ENCODE results near the gene IL15RA.

Gene IL15RA

DNA sequence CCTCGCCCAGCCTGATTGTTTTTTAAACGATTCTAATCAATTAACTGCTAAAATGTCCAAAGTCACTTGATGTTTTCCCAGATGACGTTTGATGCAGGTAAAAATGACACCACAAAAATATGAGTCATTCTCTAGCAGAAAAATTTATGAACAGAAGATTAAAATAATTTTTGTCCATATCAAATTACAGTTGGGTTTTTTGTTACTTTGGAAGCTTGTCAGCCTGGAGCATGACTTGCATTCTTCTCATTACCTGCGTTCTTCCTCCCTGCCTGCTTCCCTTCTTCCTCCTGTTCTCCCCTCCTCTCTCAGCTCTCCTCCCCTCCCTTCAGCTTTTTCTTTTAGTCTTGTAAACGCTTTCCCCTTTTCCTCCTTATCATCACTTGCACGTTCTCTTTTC is 18.7 kb downstream of the IL15RA start:
- Histone ChIP-seq H3K36me3 (ENCODE audit: control insufficient read depth, insufficient read depth, low read length) (peaks cover 21% of the 10 kb centered on the region), H3K4me3 (replicated peaks; ENCODE audit: low read depth, low read length) (no peak overlapping the region), H3K27me3 (replicated peaks; ENCODE audit: control insufficient read depth, insufficient read depth, low read length) (no peaks in the 10 kb centered on the region)
- no peak for TF ChIP-seq CTCF (IDR thresholded peaks at IDR 0.05; ENCODE audit: insufficient read depth, low read length, poor library complexity, severe bottlenecking)
- DNase-seq (ENCODE audit: extremely low read depth, insufficient read length) = no peak

DNA sequence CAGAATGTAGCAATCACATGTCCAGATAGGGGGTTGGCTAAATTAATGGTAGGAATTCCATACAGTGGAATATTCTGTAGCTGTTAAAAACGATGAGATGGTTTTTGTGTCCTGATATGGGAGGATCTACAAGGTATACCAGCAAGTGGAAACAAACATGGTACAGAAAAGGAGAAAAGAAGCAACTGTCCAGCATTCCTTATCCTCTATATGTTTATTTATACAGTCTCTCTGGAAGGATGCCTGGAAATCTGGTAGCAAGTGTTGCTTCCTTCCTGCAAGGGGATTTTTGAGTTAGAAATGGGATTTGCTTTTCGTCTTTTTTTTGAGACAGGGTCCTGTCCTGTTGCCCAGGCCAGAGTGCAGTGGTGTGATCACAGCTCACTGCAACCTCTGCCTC is 19.3 kb downstream of the IL15RA start:
- peaks cover 24% of the 10 kb centered on the region for H3K36me3 ChIP-seq (ENCODE audit: control insufficient read depth, insufficient read depth, low read length)
- no peak for TF ChIP-seq CTCF (IDR thresholded peaks at IDR 0.05; ENCODE audit: insufficient read depth, low read length, poor library complexity, severe bottlenecking)
- no peaks in the 10 kb centered on the region for H3K27me3 ChIP-seq (replicated peaks; ENCODE audit: control insufficient read depth, insufficient read depth, low read length)
- DNase-seq (ENCODE audit: extremely low read depth, insufficient read length) = no peak
- H3K4me3 ChIP-seq (replicated peaks; ENCODE audit: low read depth, low read length) = no peak overlapping the region

GRCh38 chr10:5956146-5956936 is 21.0 kb downstream of the IL15RA start:
- H3K36me3 ChIP-seq (ENCODE audit: control insufficient read depth, insufficient read depth, low read length) = peaks cover 15% of the 10 kb centered on the region
- H3K4me3 ChIP-seq (replicated peaks; ENCODE audit: low read depth, low read length) = no peak overlapping the region
- TF ChIP-seq CTCF (IDR thresholded peaks at IDR 0.05; ENCODE audit: insufficient read depth, low read length, poor library complexity, severe bottlenecking) = no peak
- H3K27me3 ChIP-seq (replicated peaks; ENCODE audit: control insufficient read depth, insufficient read depth, low read length) = no peaks in the 10 kb centered on the region
- DNase-seq (ENCODE audit: extremely low read depth, insufficient read length) = no peak

GRCh38 chr10:5953676-5954075 is 23.7 kb downstream of the IL15RA start:
- Histone ChIP-seq H3K4me3 (replicated peaks; ENCODE audit: low read depth, low read length) (no peak overlapping the region), H3K27me3 (replicated peaks; ENCODE audit: control insufficient read depth, insufficient read depth, low read length) (no peaks in the 10 kb centered on the region), H3K36me3 (ENCODE audit: control insufficient read depth, insufficient read depth, low read length) (peaks cover 7% of the 10 kb centered on the region)
- no peak for DNase-seq (ENCODE audit: extremely low read depth, insufficient read length)
- TF ChIP-seq CTCF (IDR thresholded peaks at IDR 0.05; ENCODE audit: insufficient read depth, low read length, poor library complexity, severe bottlenecking) = no peak

- peaks cover 7% of the 10 kb centered on the region for H3K36me3 ChIP-seq (ENCODE audit: control insufficient read depth, insufficient read depth, low read length)
- H3K27me3 ChIP-seq (replicated peaks; ENCODE audit: control insufficient read depth, insufficient read depth, low read length) = no peaks in the 10 kb centered on the region
- no peak for DNase-seq (ENCODE audit: extremely low read depth, insufficient read length)
- no peak overlapping the region for H3K4me3 ChIP-seq (replicated peaks; ENCODE audit: low read depth, low read length)
- TF ChIP-seq CTCF (IDR thresholded peaks at IDR 0.05; ENCODE audit: insufficient read depth, low read length, poor library complexity, severe bottlenecking) = no peak
These were observed 24.5 kb downstream of the IL15RA start for GRCh38 chr10:5952731-5953385.

All from GM06990 (cell line).